Gastroesophageal sphincter (tissue), 3 donors: Measurements from ENCODE around the gene LHFPL3.

Source experiments
- EP300 ChIP-seq: sonication (generic); formaldehyde crosslinking; IDR thresholded peaks from one replicate; pipeline ENCODE4 v1.6.1; 2017; ENCODE audit warnings: antibody characterized with exemption, mild to moderate bottlenecking
- POLR2A ChIP-seq, 2 donors: fragments of 450-650 bp; IDR thresholded peaks; one replicate each; pipeline ENCODE4 v1.6.1; 2017; ENCODE audit warnings: antibody characterized with exemption in 2 of 2, mild to moderate bottlenecking in 2 of 2, moderate library complexity in 1 of 2
- POLR2AphosphoS5 ChIP-seq: sonication (generic); formaldehyde crosslinking; IDR thresholded peaks from one replicate; pipeline ENCODE4 v1.6.1; 2017; ENCODE audit warnings: antibody characterized with exemption
- TF ChIP-seq, protein P1 (sequence below), 4 experiments: fragments of 200-600 bp in 2 of 4; fragments of 450-650 bp in 2 of 4; sonication (generic) in 1 of 4; IDR thresholded peaks; one replicate each; pipeline ENCODE4 v1.5.1; 2017 to 2019; ENCODE audit warnings: antibody characterized with exemption in 4 of 4, mild to moderate bottlenecking in 2 of 4, moderate library complexity in 2 of 4

DNA sequence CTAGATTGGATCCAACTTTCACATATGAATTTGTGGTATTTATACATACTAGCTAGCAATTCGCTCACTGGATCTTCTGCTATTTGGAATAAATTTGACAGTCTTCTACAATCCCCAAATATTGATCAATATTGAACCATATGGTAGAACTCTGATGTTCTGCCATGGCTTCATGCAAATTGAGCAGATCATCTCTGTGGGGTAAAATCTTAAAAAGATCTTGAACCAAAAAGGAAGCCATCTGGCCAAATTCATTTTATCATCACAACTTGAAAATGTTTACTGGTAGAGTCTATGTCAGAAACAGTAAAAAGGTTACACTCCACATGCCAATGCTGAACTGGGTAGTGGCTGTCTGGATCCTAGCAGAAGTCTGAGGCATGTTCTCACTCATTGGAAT lies 80.0 kb downstream of the LHFPL3 start:
- TF ChIP-seq POLR2A (IDR thresholded peaks at IDR 0.05) (no peak), EP300 (no peak), POLR2AphosphoS5 (no peak)
- TF ChIP-seq, protein P1, sequence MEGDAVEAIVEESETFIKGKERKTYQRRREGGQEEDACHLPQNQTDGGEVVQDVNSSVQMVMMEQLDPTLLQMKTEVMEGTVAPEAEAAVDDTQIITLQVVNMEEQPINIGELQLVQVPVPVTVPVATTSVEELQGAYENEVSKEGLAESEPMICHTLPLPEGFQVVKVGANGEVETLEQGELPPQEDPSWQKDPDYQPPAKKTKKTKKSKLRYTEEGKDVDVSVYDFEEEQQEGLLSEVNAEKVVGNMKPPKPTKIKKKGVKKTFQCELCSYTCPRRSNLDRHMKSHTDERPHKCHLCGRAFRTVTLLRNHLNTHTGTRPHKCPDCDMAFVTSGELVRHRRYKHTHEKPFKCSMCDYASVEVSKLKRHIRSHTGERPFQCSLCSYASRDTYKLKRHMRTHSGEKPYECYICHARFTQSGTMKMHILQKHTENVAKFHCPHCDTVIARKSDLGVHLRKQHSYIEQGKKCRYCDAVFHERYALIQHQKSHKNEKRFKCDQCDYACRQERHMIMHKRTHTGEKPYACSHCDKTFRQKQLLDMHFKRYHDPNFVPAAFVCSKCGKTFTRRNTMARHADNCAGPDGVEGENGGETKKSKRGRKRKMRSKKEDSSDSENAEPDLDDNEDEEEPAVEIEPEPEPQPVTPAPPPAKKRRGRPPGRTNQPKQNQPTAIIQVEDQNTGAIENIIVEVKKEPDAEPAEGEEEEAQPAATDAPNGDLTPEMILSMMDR (IDR thresholded peaks at IDR 0.05) = no peak
